VCaP (cell line): Measurements from ENCODE around the gene PLP2.
"Not testable (repeated sequence)": the region's sequence is repeated elsewhere in the genome, so short reads cannot be mapped to it uniquely, and the experiment has no call there.

Experiments used
- H3K27ac ChIP-seq: fragments of 450-650 bp; 2 replicates; pipeline ENCODE4 v1.5.1; 2017
- CTCF ChIP-seq: fragments of 450-650 bp; conservative IDR thresholded peaks from 2 replicates; pipeline ENCODE4 v1.5.1; 2017; ENCODE audit warnings: mild to moderate bottlenecking, moderate library complexity

The PLP2 gene

GRCh38 chrX:49171752-49172279 is at the start of gene PLP2:
Gene PLP2 (plus strand): TSS chrX:49171898. CDS start chrX:49172001, 103 bp downstream.
- H3K27ac ChIP-seq = no peak within 1 kb of the TSS
- no peak for TF ChIP-seq CTCF

- TF ChIP-seq CTCF = no peak
- H3K27ac ChIP-seq = no peak overlapping the region
Measured at GRCh38 chrX:49122499-49122898, 49.2 kb upstream of the PLP2 start.

- H3K27ac ChIP-seq = not testable (repeated sequence)
Measured at GRCh38 chrX:49127742-49128258, 43.9 kb upstream of the PLP2 start.

- H3K27ac ChIP-seq = no peak overlapping the region
- TF ChIP-seq CTCF = no peak
Measured at GRCh38 chrX:49129427-49129826, 42.3 kb upstream of the PLP2 start.

- H3K27ac ChIP-seq = not testable (repeated sequence)
Measured at GRCh38 chrX:49132275-49132674, 39.4 kb upstream of the PLP2 start.

- no peak overlapping the region for H3K27ac ChIP-seq
- no peak for TF ChIP-seq CTCF
Measured at GRCh38 chrX:49133759-49134158, 37.9 kb upstream of the PLP2 start.

GRCh38 chrX:49137492-49137891 is 34.2 kb upstream of the PLP2 start:
- H3K27ac ChIP-seq = no peak overlapping the region
- TF ChIP-seq CTCF = no peak

GRCh38 chrX:49139713-49140112 is 32.0 kb upstream of the PLP2 start:
- H3K27ac ChIP-seq = no peak overlapping the region
- TF ChIP-seq CTCF = no peak

GRCh38 chrX:49142264-49142663 is 29.4 kb upstream of the PLP2 start:
- H3K27ac ChIP-seq = not testable (repeated sequence)

GRCh38 chrX:49143154-49143553 is 28.5 kb upstream of the PLP2 start:
- H3K27ac ChIP-seq = not testable (repeated sequence)
